Measurements from ENCODE around the gene FAM111A.

The FAM111A gene

DNA sequence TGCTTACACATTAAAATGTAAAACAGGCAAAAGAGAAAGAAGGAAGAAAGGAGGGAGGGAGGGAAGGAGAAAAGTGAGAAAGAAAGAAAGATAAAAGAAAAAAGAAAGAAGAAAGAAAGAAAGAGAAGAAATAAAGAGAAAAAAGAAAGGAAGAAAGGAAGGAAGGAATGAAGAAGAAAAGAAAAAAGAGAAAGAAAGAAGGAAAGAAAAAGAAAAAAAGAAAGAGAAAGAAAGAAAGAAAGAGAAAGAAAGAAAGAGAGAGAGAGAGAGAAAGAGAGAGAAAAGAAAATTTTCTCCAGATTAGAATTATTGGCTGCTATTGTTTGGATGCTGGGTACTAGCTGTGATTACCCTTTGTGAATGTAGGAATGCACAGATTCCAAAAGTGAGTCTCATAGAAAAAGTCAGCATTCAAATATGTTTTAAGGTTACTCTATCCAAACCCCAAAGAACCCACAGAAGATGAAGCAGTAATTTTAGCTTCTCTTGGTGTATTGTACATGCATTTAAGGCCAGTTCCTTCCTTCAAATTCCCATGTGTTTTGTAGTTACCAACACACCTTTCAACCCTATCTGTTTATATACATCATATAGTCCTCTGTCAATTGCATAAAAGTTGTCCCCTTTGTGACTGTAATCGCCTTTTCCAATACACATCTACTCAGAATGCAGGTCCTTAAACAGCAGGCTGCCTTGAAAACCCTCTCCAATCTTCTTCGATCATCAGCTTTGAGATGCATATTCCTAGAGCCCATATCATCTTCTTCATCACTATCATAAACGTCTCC, 789 bp upstream of the FAM111A start:
- DNase-seq (ENCODE audit: low read depth): peak; percentile 74

DNA sequence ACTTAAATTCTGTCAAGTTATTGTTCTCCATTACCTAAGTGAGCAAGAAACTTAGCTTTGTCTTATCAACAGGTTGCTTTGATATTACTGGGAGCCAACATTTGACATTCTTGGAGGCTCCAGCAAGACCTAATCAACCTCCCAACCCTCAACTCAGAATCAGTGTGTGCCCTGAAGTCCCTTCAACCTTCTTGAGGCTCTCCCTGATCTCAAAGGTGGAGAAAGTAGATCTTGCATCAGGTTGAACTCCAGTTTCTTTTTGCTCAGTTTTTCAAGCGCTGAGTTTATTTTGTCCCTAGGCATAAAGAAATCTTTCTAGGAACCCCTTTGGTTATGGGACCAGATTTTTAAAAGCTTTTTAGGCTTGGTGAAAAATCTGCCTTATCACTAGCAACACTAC, 1.4 kb downstream of the FAM111A start:
- peak; percentile 18 for DNase-seq (ENCODE audit: low read depth)

DNA sequence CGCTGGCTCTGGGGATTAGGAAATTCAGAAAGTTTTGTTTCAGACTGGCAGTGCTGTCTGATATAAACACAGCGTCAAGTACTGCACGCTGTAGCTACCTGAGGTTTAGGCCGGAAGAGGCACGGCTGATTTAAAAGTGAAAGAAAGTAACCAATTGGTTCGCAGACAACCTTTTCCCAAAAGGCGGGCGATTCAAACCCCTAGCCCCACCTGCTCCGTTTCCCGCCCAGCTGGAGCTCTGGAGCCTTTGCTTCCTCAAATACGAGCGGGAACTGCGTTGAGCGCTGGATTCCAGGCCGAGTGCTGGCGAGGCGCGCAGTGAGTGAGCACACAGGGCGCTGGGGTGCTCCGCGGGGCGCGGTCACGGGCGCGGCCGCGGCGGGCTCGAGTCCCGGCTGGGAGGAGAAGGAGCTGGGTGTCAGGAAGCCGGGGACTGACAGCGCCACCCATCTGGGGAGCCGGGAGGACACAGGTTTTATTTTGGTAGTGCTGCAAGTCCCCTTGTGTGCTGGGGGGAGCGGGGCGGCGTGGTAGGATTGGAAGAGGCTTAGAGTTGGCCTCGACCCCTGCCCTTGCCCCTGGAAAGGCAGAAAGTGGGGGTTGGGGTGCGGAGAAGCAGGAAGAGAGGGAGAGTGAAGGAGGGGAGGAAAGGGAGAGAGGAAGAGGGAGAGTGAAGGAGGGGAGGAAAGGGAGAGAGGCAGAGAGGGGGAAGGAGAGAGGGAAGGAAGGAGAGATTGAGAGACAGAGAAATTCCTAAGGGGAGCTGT, 2.1 kb downstream of the FAM111A start:
- DNase-seq (ENCODE audit: low read depth): peak; percentile 89

DNA sequence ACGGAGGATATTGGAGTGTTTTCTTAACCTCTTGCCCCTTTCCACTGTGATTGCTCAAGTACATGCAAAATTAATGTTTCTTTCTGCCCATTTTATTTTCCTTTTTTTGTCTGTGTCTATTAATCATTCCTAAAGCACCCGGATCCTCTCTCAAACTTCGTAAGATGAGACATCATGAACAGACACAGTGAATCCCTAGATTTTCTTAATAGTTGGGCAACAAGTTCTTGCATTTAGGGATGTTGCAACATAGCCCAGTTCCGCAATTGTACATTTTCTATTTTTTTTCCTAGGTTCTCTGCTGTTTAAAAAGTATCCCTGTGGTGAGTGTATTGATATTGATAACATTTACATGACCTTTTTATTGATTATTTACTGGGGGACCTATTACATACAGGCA, 2.9 kb downstream of the FAM111A start:
- peak; percentile 45 for DNase-seq (ENCODE audit: low read depth)

DNA sequence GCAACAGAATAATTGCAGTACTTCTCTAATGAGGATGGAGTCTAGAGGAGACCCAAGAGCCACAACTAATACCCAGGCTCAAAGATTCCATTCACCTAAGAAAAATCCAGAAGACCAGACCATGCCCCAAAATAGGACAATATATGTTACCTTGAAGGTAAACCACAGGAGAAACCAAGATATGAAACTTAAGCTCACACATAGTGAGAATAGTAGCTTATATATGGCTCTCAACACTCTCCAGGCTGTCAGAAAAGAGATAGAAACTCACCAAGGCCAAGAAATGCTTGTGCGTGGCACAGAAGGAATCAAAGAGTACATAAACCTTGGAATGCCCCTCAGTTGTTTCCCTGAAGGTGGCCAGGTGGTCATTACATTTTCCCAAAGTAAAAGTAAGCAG, 9.1 kb downstream of the FAM111A start:
- no peak for DNase-seq (ENCODE audit: low read depth)

DNA sequence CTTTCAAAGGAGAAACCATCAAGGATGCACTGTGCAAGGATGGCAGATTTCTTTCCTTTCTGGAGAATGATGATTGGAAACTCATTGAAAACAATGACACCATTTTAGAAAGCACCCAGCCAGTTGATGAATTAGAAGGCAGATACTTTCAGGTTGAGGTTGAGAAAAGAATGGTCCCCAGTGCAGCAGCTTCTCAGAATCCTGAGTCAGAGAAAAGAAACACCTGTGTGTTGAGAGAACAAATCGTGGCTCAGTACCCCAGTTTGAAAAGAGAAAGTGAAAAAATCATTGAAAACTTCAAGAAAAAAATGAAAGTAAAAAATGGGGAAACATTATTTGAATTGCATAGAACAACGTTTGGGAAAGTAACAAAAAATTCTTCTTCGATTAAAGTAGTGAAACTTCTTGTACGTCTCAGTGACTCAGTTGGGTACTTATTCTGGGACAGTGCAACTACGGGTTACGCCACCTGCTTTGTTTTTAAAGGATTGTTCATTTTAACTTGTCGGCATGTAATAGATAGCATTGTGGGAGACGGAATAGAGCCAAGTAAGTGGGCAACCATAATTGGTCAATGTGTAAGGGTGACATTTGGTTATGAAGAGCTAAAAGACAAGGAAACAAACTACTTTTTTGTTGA, 9.8 kb downstream of the FAM111A start:
- DNase-seq (ENCODE audit: low read depth): no peak

DNA sequence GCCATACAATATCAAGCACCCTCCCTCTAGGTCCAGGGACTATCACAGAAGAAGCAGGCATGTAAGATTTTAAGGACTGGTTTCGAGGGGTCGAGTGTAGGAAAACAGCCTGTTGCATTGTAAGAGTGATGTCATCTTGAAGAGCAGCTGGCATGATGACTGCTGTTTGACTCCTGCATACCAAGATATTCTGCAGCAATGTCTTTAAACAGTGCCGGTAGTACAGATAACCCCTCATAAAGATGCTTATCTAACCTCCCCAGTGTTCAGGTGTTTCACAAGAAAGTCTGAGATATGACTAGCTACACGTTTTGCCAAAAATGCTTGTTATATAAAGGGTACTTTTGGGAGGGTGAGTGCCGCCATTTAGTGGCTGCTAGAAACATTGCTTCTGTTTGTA, 12.0 kb downstream of the FAM111A start:
- no peak for DNase-seq (ENCODE audit: low read depth)

DNA sequence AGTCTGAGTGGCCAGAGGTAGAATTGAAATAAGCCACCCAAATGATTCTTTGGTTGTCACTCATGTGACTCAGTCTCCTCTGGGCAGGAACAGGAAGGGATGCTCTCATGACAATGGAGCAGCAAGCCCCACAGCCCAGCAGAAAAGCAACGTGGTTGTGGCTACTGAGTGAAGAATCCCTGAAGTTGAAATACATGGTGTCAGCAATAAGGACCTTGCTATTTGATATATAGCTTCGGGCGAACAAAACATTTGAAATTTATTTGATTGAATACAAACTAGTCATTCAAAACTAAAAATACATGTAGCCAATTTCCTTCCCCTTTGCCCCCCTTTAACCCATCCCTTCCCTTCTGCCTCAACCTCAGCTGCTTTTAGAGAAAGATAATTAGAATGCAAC, 14.8 kb downstream of the FAM111A start:
- no peak for DNase-seq (ENCODE audit: low read depth)

DNA sequence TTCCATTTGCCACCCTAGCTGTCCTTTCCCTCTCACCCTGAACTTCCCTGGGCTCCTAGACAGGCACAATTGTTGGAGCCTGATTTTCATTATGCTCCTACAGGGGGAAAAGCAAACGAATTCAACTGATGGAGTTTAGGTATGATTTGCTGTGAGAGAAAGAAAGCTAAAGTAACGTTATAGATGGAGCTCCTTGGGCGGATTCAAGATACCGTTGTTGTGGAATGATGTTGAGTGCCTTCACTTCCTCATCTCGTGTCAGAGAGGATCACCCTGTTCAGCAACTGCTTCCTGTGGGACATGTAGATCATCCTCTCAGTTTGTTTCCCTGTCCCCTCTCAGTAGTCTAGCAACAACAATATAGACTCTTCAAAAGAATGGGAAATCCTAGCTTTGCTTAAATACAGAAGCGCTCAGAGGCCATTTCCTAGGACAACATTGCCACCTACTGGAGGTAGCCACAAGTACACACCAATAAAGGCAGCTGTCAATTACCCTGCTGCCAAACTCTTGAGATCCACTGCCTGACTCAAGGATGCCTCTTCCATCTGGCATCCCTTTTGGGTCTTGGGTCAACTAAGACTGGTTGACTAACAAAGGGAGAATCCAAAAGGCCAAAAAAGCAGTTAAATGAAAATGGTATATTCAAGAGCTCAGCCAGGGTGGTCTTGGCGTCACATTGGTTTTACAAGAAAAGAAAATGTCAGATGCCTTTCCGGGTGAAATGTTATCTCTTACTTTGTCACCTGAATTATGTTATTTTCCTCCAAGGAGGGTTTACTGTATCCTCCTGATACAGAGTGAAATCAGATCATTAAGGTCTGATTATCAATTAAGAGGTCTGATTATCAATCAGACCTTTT, 15.8 kb downstream of the FAM111A start:
- peak; percentile 74 for DNase-seq (ENCODE audit: low read depth)

DNA sequence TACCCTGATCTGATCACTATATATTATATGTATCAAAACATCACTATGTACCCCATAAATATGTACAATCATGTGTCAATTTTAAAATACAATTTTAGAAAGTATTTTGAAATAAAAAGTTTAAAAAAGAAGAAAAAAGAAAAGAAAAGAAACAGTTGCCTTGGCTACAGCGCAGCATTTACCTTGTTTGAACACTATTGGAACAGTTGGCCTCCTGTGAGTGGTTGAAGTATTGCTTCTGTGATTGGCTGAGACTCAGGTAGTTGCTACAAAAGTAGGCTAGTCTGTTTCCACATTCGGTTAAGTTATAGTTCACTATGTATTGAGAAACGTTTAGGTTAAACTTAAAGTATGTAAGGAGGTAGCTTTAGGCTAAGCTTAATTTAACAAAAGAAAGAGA, 21.4 kb downstream of the FAM111A start:
- no peak for DNase-seq (ENCODE audit: low read depth)

DNA sequence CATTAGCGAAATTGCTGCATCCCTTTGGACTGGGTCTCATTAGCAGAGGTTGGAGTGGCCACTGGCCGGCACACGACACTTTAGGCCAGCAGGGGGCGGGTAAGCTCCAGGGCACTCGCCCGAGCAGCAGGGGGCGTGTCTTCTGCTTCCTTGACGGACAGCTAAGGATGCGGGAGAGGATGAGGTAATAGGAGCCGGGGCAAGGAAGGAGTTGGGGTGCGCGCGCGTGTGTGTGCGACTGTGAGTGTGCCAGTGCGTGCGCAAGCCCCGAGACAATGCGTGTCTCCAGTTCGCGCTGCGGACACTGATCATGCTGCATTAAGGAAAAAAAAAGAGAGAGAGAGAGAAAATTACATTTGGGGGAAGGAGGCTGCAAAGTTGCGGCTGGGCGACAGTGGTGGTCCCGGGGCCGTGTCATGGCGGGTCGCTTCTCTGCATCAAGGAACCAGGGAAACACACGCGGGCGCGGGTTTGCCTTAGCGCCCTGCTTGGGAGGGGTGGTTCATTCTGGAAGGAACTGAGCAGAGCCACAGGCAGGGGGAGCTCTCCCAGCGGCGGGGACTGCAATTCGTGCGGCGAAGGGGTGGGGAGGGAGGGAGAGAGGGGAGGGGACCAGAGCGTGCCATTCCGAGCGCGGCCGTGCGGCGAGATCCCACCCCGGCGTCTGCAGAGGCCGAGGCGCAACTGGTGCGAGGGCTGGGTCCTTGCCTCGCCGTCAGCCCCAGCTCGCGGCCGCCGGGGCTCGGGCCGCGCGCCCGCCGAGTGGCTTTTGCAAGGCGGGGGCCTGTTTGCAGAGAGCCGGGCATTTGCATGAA, 29.1 kb downstream of the FAM111A start, which contains the start of gene DTX4:
Gene DTX4, plus strand, starts transcription at position 625 of the 815 bp plus-strand sequence. CDS start 464 bp downstream, outside the sequence.
- DNase-seq (ENCODE audit: low read depth): peak; percentile 91

DNA sequence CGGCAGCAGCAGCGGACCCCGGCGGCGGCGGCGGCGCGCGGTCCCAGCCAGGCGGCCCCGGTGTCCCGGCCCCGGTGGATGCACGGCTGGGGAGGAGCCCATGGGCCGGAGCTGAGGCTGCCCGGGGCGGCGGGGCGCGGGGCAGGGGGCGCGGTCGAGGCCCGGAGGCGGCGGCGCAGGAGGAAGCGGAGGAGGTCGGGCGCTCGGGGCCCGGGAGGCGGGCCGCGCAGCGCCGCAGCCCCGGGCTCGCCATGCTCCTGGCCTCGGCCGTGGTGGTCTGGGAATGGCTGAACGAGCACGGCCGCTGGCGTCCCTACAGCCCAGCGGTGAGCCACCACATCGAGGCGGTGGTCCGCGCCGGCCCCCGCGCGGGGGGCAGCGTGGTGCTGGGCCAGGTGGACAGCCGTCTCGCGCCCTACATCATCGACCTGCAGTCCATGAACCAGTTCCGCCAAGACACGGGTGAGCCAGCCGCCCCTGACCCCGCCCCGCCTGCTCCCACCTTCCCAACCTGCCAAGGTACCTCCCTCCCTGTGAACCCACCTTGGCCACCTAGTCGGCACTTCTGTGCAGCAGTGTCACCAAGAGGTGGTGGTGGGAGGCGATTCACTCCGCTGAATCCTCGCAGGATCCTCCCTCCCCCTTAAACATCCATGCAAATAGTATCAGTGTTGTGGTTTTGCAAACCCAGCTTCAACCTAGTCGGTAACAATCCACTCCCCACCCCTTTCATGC, 29.9 kb downstream of the FAM111A start:
- no peak for DNase-seq (ENCODE audit: low read depth)

DNA sequence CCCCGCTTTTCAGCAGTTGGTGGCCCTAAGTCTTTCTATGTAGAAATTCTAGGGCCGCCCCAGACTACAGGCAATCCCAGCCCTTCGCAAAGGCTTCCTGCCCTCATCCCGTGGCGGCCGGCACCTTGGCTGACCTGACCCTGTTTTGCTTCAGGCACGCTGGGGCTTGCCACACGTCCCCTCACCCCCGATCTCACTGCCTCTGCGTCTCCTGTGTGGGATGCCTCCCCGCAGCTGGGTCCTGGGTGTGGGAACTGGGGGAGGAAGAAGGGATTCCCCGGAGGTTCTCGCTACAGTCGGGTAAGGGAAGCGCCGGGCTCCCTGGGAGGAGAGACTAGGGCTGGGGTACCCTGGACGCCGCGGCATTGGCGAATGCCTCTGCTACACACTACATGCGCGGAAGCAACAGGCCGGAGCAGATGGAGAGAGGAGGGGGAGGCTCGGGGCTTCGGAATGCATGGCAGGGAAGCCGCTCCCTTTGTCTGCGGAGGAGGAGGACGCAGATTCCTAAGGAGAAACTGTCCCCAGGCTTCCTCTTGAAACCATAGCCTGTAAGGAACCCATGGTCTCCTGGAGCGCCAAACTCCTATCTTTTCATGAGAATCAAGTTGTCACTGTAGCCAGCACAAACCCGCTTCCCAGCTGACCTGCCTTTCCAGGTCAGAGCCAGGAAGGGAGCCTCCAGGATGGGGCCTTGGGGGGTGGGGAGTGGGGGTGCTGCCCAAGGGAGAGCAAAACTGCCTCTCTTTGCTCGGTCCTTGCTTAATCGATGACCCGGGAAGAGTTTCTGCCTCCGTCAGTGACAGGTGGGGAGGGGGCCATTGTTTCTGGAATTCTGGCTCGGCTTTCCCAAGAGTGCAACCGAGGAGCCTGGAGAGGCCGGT, 30.7 kb downstream of the FAM111A start:
- DNase-seq (ENCODE audit: low read depth): peak; percentile 30

DNA sequence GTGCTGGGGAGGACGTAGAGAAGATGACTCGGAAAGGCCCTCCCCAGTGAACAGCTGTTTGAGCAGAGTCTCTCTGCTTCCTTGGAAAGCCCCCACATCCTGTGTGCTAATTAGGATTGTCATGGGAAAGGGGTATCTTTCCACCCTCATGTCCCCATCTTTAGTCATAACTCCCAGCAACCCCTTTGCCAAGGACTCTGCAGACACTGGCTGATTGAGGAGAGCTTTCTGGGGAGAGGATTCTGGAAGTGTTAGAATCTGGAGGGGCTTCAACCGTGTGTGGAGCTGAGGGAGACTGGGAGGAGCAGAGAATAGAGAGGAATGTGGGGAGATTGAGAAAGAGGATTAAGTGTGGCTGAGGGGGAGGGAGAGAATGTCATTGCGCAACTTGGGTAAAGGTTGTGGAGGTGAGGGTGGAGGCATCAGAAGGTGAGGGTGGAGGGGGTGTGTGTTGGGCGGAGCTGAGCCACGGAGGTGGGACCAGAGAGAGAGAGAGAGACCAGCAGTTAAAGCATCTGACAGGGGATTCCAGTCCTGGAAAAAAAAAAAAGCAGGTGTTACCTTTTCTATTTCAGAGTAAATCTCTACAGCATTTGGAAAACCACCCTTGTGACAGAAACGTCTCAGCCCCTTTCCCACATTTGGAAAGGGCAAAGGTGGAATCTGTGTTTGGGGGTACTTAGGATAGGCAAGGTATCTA, 31.5 kb downstream of the FAM111A start:
- DNase-seq (ENCODE audit: low read depth): peak; percentile 45

DNA sequence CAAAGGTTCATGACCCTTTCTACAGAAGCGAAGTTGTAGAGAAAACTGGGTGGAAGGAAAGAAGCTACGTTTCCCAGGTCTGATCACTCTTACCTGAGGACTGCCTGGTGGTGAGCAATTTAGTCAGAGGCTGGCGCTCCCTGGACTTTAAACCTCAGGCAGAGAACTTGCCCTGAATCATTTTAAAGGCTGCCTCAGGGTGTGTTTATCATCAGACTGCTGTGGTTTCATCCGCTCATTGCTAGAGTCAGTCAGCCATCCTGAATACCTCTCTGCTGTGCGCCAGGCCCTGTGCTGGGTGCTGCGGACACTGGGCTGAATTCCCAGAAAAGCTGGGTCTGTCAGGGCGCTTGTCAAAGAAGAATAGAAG, 32.0 kb downstream of the FAM111A start:
- DNase-seq (ENCODE audit: low read depth): peak; percentile 82

DNA sequence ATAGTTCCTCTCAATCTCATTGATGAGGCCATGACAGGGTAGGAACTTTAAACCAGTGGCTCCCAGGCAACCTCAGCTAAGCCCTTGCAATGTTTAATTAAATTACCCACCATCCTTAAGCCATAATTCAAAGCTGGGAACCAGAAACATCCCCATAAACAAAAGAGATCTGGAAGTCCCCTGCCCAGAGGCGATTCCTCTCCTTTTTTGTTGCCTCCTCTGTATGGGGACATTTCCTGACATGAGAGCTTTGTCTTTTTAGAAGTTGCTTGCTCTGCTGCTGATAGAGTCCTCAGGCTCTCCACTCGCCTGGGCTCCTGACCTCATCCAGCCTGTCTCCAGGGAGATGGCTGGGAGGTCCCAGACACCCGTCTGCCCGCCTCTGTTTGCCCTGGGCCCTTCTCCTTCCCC, 32.4 kb downstream of the FAM111A start:
- DNase-seq (ENCODE audit: low read depth): no peak

DNA sequence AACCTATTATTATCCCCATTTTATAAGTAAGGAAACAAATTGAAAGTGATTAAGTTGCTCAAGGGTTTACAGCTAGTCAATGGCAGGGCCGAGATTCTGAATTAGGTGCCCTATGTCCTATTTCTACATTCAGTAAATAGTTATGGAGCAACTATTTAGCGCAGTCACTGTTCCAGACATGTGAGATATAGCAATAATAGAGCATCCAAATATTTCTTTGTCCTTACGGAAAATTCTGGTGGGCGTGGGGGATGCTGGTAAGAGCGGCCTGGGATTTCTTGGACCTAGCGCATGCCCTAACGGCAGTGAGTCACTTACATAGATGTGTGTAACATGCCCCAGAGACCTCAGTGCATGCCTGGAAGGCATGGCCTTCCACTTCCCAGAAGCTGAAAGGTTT, 33.7 kb downstream of the FAM111A start:
- no peak for DNase-seq (ENCODE audit: low read depth)

DNA sequence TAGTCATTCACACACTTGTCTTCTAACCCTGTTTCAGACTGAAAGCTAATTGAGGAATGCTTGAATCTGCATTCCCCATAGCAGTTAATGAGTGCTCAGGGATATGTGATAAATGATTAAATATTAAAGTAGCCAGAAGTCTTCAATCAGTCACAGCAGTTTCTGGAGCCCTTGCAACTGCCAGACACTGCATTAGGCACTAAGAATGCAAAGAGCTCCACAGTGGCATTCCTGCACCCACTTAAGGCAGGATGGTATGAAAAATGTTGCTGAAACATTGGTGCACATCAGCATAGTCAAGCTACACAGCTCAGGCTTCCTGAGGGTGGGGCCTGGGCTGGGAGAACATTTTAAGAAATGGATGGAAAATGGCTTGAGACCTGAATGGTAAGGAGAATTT, 35.7 kb downstream of the FAM111A start:
- no peak for DNase-seq (ENCODE audit: low read depth)

DNA sequence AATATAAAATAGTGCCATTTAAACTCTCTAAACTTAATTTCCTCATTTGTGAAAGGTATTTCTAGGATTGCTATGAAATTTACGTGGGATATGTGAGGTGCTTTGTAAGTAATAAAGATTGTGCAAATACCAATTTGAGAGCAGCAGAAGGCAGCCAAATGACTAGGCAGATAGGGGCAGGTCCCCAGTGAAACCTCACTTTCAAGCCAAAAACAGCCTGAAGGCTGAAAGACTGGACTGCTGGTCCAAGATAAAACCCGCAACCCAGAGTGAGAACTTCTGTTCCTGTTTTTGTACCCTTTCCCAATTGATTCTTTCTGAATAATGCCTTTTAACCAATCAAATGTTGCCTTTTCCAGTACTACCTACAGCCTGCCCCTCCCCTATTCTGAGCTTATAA, 36.5 kb downstream of the FAM111A start:
- no peak for DNase-seq (ENCODE audit: low read depth)
